Kidney epithelial cell (primary cell): ENCODE measurements around the gene LENG8. TPM values are rescaled to one million over a fixed set of nuclear protein-coding genes. Genes with fewer than 3 reads are reported as not detected.

Experiments used
- DNase-seq: peaks from one replicate; pipeline ENCODE4 v3.0.0-alpha.2; 2010; ENCODE audit warnings: low read depth
- H3K27me3 ChIP-seq: 2 replicates; pipeline ENCODE4 v1.6.0; 2011; ENCODE audit warnings: low read length; ENCODE audit not compliant: control insufficient read depth, insufficient read depth
- H3K36me3 ChIP-seq: 2 replicates; pipeline ENCODE4 v1.5.1; 2011; ENCODE audit warnings: low read length; ENCODE audit not compliant: control insufficient read depth, insufficient read depth
- H3K4me3 ChIP-seq: 2 replicates; pipeline ENCODE4 v1.5.1; 2011; ENCODE audit warnings: low read depth, mild to moderate bottlenecking, control low read depth, low read length
- CTCF ChIP-seq: IDR thresholded peaks from 2 replicates; pipeline ENCODE4 v1.5.1; 2011; ENCODE audit warnings: mild to moderate bottlenecking, moderate library complexity, low read length, control low read depth, inconsistent platforms; ENCODE audit not compliant: insufficient read depth, poor library complexity, severe bottlenecking
- total RNA-seq: library from RNA; depleted of rRNA; stranded (reverse); fragments of >200 nt; gene quantifications from 2 replicates; pipeline ENCODE4 v1.2.3, GENCODE V29; 2015

Gene LENG8
- total RNA-seq, 1 donor from 2014 or later, result 61.3 TPM

- Histone ChIP-seq H3K27me3 (peaks cover 17% of the 10 kb centered on the region), H3K36me3 (no peaks in the 10 kb centered on the region), H3K4me3 (peak overlapping the region; percentile 39)
- no peak for DNase-seq
- no peak for TF ChIP-seq CTCF
Measured at GRCh38 chr19:54470991-54471782, 22.2 kb downstream of the LENG8 start.

- no peak for DNase-seq
Measured at GRCh38 chr19:54473071-54473891, 24.3 kb downstream of the LENG8 start, which contains the start of gene CDC42EP5. Gene CDC42EP5, minus strand, starts transcription at chr19:54473296. Its CDS starts 7,749 bp downstream, at chr19:54465547.

GRCh38 chr19:54473892-54474372 lies 24.9 kb downstream of the LENG8 start:
- no peak for DNase-seq
- no peak for TF ChIP-seq CTCF
- no peaks in the 10 kb centered on the region for H3K36me3 ChIP-seq
- peaks cover 17% of the 10 kb centered on the region for H3K27me3 ChIP-seq
- no peak overlapping the region for H3K4me3 ChIP-seq

More at GRCh38 chr19:54473071-54473891, 24.3 kb downstream of the LENG8 start, which contains the start of gene CDC42EP5:
- Histone ChIP-seq H3K4me3 (peak within 1 kb of the TSS; percentile 37), H3K36me3 (no peaks in the 10 kb centered on the region), H3K27me3 (peaks cover 17% of the 10 kb centered on the region)
- TF ChIP-seq CTCF, result no peak

- no peak for DNase-seq
- Histone ChIP-seq H3K27me3 (peaks cover 12% of the 10 kb centered on the region), H3K4me3 (no peak overlapping the region), H3K36me3 (no peaks in the 10 kb centered on the region)
- no peak for TF ChIP-seq CTCF
Measured at GRCh38 chr19:54475706-54476105, 26.7 kb downstream of the LENG8 start.

GRCh38 chr19:54477650-54478049 lies 28.7 kb downstream of the LENG8 start:
- no peak for TF ChIP-seq CTCF
- DNase-seq, result no peak
- Histone ChIP-seq H3K4me3 (no peak overlapping the region), H3K36me3 (no peaks in the 10 kb centered on the region), H3K27me3 (peaks cover 2% of the 10 kb centered on the region)
